GM10248 (cell line): ENCODE data around the gene GREB1L.

Experiments used
- CTCF ChIA-PET: fragments of 300-600 bp; sonication (Branson Sonifier 250); formaldehyde crosslinking; extraction: SDS; loops from one replicate; lab custom pipeline; 2021; ENCODE audit warnings: antibody characterized with exemption; lab: Yijun Ruan, JAX
- POLR2A ChIA-PET: fragments of 350-650 bp; sonication (Branson Sonifier 250); formaldehyde crosslinking; extraction: SDS; loops from one replicate; lab custom pipeline; 2020; ENCODE audit warnings: antibody characterized with exemption; lab: Yijun Ruan, JAX
- DNase-seq: peaks from one replicate; pipeline ENCODE4 v3.0.0; 2012; ENCODE audit errors: extremely low spot score
- TF ChIP-seq, protein P1 (sequence below): IDR thresholded peaks from 2 replicates; pipeline ENCODE4 v1.5.1; 2012; ENCODE audit warnings: mild to moderate bottlenecking, low read depth; ENCODE audit errors: extremely low read depth, missing control alignments, control extremely low read depth

GREB1L gene

DNA sequence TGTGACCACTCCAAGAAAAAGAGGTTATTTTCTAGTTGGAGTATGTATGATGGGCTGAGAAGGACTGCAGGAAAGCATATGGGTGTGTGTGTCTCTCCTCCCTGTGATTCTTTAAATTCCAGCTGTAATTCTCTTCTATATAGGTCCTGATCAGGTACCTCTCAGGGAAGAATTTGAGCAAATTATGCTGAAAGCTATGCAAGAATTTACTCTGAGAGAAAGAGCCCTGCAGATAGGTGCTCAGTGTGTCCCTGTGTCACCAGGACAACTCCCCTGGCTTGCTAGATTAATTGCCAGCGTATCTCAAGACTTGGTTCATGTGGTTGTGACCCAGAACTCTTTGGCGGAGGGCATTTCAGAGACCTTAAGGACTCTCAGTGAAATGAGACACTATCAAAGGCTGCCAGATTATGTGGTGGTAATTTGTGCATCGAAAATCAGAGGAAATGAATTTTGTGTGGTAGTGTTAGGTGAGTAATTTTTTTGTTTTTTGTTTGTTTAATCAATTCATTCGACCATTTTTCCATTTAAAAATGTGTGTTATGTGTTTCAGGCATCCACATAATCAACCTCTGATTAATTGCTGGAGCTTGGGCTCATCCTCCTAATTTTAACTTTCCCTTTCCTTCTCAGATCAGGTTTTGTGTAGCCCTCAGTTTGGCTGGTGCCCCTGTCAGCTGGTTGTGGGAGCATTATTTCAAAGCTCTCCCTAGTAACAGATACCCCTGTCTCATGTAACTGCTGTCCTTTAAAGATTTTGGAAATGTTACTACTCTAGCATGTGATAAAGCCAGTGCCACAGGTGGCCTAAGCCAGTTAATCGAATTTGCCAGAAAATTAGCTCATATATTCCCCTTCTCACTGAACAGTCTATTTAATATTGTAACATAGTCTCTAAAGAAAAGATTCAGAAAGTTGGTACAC is 207.6 kb downstream of the GREB1L start:
- DNase-seq: no peak
- TF ChIP-seq, protein P1, sequence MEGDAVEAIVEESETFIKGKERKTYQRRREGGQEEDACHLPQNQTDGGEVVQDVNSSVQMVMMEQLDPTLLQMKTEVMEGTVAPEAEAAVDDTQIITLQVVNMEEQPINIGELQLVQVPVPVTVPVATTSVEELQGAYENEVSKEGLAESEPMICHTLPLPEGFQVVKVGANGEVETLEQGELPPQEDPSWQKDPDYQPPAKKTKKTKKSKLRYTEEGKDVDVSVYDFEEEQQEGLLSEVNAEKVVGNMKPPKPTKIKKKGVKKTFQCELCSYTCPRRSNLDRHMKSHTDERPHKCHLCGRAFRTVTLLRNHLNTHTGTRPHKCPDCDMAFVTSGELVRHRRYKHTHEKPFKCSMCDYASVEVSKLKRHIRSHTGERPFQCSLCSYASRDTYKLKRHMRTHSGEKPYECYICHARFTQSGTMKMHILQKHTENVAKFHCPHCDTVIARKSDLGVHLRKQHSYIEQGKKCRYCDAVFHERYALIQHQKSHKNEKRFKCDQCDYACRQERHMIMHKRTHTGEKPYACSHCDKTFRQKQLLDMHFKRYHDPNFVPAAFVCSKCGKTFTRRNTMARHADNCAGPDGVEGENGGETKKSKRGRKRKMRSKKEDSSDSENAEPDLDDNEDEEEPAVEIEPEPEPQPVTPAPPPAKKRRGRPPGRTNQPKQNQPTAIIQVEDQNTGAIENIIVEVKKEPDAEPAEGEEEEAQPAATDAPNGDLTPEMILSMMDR: no peak
- POLR2A ChIA-PET: no interaction called here

DNA sequence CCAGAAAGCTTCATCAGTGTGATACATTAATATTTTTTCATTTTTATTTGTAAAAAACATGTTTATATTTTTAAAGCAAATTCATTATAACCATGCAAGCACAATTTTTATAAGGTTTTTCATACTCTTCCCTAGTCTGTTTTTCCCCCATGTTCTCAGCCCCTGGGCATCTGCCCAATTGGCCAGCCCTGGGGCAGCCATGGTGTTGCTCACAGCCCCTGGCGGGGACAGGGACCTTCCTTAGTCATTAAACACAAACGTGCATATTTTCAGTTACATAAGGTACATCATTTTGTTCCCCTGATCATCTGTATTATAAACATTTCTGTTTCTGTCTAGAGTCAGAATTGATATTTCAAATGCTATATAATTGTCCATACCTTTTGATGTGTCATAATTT is 208.5 kb downstream of the GREB1L start:
- CTCF ChIA-PET: interaction anchor here (2.8 kb wide), 1 partner anchor 256 kb away, joined by 8 read pairs; no protein-coding TSS in a partner anchor
- DNase-seq: no peak
- TF ChIP-seq, protein P1: no peak
- POLR2A ChIA-PET: no interaction called here

More for the DNA sequence above, 207.6 kb downstream of the GREB1L start:
- CTCF ChIA-PET: interaction anchor here (1.2 to 2.8 kb wide), 2 partner anchors 39 to 255 kb away, joined by 3 to 8 read pairs; no protein-coding TSS in a partner anchor

DNA sequence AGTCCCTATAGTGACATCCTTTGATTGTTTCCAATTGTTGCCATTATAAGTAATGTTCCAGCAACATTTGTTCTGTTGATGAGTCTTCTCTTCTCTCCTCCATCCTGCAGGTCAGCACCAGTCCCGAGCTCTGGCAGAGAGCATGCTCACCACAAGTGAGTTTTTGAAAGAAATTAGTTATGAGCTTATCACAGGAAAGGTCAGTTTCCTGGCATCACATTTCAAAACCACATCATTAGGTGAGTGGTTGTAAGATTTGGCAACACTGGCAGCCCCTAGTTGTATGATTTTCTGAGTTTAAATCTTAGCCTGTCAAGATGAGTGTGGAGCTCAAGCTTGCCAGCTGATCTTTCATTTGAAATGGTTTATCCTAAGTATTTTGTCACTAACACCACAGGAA is 208.9 kb downstream of the GREB1L start:
- ChIA-PET CTCF (interaction anchor here (0.8 to 2.8 kb wide), 2 partner anchors 37 to 256 kb away, joined by 3 to 8 read pairs; no protein-coding TSS in a partner anchor), POLR2A (no interaction called here)
- DNase-seq: no peak
- TF ChIP-seq, protein P1: no peak

DNA sequence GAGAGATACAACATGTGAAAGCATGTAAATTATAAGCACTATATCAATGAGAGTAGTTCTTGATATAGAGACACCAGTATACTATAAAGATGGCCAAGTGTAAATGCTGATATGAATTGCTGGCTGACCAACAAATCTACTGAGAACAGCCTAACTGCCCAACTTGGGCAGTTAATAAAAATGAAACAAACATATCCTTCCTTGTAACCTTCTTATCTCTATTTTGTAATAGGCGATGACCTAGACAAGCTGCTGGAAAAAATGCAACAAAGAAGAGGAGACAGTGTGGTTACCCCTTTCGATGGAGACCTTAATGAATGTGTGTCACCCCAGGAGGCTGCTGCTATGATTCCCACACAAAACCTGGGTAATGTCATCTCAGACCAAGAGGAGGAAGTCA is 209.8 kb downstream of the GREB1L start:
- CTCF ChIA-PET: no interaction called here
- DNase-seq: no peak
- TF ChIP-seq, protein P1: no peak
- POLR2A ChIA-PET: no interaction called here

DNA sequence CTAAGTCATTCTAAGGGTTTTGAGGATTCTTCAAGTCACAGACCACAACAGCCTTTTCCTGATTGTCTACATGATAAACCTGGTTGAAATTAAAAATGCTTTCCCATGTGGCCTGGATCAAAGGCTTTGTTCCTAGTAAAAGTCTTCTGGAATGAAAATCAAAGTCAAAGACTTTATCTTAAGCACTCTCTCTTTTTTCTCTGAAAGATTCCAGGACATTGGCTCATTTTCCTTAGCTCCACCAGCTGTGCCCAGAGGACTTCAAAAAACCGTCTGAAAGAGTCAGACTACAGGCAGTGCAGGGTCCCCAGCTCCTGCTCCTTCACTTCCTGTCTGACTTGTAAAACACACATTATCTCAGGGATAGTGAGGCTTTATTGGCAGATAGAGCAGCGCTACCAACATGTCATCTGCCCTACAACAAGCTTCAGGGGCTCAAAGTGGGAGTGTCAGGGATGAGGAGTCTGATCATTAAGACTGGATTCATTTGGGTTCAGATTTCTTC is 210.3 kb downstream of the GREB1L start:
- no peak for DNase-seq
- POLR2A ChIA-PET: no interaction called here
- CTCF ChIA-PET: no interaction called here
- TF ChIP-seq, protein P1: no peak

DNA sequence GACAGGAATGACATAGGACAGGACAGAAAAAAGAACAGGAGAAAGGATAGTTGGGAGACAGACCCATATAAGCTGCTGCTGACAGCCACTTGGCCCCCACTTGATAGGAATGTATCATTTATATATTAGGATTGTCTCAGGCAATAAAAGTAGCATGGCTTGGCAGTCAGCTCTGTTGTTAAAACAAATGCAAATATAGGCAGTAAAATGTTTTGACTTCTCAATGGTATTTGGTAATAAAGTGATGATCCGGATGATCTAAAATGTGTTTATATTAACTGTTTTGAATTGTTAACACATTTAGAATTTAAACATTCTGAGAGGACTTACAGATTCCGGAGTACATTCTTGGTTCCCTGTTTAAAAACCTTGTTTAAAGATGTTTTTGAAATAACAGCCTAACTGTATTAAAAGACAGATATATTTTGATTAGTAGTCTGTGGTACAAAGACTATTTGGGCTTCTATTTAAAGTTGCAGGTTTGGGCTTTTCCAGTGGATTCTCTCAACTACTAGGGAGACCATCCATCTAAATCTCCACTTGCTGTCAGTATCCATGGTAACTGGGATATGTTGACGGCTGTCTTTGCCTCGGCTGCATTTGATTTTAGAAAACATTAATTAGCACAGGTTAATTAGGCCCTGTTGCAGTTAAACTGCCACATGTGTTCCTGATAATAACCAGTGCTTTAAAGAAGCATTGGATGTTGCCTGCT is 210.9 kb downstream of the GREB1L start:
- POLR2A ChIA-PET: no interaction called here
- TF ChIP-seq, protein P1: no peak
- CTCF ChIA-PET: interaction anchor here (1.3 kb wide), 1 partner anchor 258 kb away, joined by 4 read pairs; no protein-coding TSS in a partner anchor
- no peak for DNase-seq
